Lower leg skin (tissue), 4 donors: ENCODE measurements around the gene CCN5. TPM values are rescaled to one million over a fixed set of nuclear protein-coding genes. Genes with fewer than 3 reads are reported as not detected.

Experiments
- DNase-seq, 2 donors: peaks; one replicate each; pipeline ENCODE4 v3.0.0-alpha.2; 2019; ENCODE audit warnings: low spot score in 2 of 2
- H3K4me3 ChIP-seq: fragments of 200-600 bp; sonication (generic); 2 replicates; pipeline ENCODE4 v1.5.1; 2017; ENCODE audit warnings: mild to moderate bottlenecking, low read depth; ENCODE audit not compliant: poor library complexity, severe bottlenecking
- POLR2A ChIP-seq, 2 donors: fragments of 450-650 bp; IDR thresholded peaks; one replicate each; pipeline ENCODE4 v1.6.1; 2016 to 2017; ENCODE audit warnings: antibody characterized with exemption in 2 of 2, mild to moderate bottlenecking in 1 of 2, moderate library complexity in 1 of 2
- WGBS, 2 donors: methylation state at CpG; one replicate each; pipeline ENCODE4 v1.1.5; 2018; 5-methylcytosine and 5-hydroxymethylcytosine counted together
- intact Hi-C: fragments of 100-400 bp; cut with DNase I; formaldehyde crosslinking; loops from one replicate; pipeline ENCODE4 v1.15.0; 2023; ENCODE audit warnings: low total_unique reads
- total RNA-seq, 4 donors: library from RNA; depleted of rRNA; stranded (reverse); fragments of >200 nt; gene quantifications; one replicate each; pipeline ENCODE4 v1.1.0, GENCODE V29; 2016
- TF ChIP-seq, protein P1 (sequence below), 3 donors: fragments of 450-650 bp; IDR thresholded peaks; one replicate each; pipeline ENCODE4 v1.5.1; 2016; ENCODE audit warnings: antibody characterized with exemption in 3 of 3, mild to moderate bottlenecking in 3 of 3, moderate library complexity in 2 of 3

The CCN5 gene
- total RNA-seq, 4 donors from 2014 or later = 50.8 to 481 (median 81.3) TPM

DNA sequence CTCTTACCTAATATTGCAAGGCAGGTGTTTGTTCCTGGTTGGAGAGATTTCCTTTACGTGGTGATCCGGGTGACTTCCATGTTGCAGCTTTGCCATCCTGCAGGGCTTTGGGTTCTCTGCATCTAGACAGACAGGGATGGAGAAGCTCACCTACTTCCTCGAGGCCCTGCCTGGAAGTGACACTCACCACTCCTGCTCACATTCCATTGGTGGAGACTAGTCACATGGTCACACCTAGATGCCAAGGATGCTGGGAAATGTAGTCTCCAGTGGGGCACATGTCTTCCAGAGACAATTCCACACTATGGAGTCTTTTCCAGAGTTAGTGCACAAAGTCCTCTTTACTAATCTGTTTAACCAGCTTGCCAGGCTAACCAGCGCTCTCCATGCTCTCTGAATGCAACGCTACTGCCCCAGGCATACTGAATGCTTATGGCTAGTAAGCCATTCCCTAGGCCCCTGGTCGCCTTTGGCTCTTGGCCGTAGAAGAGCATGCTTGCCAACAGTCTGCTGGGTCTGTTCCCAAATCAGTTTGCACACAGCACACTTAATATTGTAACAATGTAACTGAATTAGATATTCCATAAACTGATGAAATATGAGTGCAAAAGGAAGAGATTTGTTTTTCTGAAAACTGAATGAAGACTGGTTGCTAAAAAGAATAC is 23.8 kb downstream of the CCN5 start:
- TF ChIP-seq, protein P1, sequence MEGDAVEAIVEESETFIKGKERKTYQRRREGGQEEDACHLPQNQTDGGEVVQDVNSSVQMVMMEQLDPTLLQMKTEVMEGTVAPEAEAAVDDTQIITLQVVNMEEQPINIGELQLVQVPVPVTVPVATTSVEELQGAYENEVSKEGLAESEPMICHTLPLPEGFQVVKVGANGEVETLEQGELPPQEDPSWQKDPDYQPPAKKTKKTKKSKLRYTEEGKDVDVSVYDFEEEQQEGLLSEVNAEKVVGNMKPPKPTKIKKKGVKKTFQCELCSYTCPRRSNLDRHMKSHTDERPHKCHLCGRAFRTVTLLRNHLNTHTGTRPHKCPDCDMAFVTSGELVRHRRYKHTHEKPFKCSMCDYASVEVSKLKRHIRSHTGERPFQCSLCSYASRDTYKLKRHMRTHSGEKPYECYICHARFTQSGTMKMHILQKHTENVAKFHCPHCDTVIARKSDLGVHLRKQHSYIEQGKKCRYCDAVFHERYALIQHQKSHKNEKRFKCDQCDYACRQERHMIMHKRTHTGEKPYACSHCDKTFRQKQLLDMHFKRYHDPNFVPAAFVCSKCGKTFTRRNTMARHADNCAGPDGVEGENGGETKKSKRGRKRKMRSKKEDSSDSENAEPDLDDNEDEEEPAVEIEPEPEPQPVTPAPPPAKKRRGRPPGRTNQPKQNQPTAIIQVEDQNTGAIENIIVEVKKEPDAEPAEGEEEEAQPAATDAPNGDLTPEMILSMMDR (IDR thresholded peaks at IDR 0.05) = no peak
- TF ChIP-seq POLR2A (IDR thresholded peaks at IDR 0.05) = no peak
- intact Hi-C loops = no loop called here
- 66 to 69% methylated on average over 7 of the region's 7 CpGs for WGBS, 2 donors
- no peak overlapping the region for H3K4me3 ChIP-seq
- peak in 1 of 2 donors; percentile 53 for DNase-seq

DNA sequence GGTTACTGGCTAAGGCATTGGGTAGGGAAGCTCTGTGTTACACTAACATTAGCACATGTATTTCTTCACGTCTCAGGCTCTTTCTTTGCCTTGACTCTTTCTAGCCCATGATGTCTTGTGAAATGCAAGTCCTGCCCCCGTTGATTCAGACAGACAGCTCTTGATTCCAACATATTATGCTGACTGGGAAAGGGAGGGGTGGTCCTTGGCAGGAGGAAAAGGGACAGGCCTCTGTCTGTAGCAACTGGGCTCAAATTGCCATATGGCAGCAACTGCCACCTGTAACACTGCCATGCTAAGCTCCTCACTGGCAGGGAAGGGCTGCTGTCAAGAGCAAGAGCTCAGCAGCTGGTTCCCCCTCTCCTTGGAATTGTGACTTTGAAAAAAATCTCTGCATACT is 24.8 kb downstream of the CCN5 start:
- no peak for DNase-seq
- 65 to 71% methylated on average over 2 of the region's 2 CpGs for WGBS, 2 donors
- no peak overlapping the region for H3K4me3 ChIP-seq
- intact Hi-C loops = no loop called here
- TF ChIP-seq POLR2A (IDR thresholded peaks at IDR 0.05) = no peak
- TF ChIP-seq, protein P1 (IDR thresholded peaks at IDR 0.05) = no peak

DNA sequence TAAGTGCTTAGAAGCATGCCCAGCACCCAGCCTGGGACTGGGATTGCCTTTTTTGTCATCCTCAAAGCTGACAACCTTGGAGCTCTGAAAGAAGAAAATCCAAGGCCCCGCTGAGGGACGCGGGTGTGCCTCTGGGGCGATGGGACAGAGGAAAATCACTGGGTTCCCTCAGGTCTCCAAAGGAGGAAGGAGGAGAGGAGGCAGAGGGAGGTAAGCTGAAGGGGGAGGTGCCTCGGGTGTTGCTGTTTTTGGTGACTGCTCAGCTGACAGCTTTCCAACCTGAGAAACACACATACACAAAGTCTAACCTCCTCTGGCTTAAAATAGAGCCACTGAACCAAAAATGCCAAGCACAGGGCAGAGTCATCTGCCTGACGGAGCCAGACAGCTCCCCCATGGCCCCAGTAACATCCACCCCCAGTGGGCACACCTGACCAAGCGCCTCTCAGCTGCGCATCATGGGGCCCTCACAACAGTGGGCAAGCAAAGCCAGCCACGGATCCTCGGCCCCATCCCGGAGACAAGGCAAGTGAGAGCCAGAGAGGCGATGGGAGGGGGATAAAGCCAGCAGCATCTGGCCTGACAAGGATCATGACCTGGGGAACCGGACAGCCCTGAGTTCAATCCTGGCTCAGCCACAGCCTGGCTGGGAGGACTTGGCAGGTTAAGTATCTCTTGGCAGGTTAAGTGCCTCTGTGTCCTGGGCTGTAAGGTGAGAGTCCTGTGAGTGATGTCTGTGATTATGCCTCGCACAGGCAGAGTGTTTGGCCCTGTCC is 27.3 kb downstream of the CCN5 start:
- H3K4me3 ChIP-seq = no peak overlapping the region
- 76 to 79% methylated on average over 13 to 14 of the region's 14 CpGs for WGBS, 2 donors
- no peak for TF ChIP-seq POLR2A (IDR thresholded peaks at IDR 0.05)
- TF ChIP-seq, protein P1 (IDR thresholded peaks at IDR 0.05) = no peak
- intact Hi-C loops = no loop called here
- no peak for DNase-seq

DNA sequence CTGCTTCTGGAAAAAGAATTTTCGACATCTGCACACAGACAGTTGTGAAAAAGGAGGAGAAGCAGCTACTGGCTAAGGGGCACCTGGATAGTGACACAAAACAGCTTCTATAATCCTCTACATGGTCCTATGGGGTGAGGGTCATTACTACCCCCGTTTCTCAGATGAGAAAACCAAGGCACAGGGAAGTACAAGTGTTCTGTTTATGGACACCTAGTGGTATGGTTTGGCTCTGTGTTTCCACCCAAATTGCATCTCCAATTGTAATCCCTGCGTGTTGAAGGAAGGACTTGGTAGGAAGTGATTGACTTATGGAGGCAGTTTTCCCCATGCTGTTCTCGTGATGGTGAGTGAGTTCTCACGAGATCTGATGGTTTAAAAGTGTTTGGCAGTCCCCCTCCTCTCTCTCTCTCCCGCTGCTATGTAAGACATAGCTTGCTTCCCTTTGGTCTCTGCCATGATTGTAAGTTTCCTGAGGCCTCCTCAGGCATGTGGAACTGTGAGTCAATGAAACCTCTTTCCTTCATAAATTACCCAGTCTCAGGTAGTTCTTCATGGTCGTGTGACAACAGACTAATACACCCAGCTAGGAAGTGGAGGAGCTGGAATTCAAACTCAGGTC is 28.0 kb downstream of the CCN5 start:
- DNase-seq = no peak
- TF ChIP-seq, protein P1 (IDR thresholded peaks at IDR 0.05) = no peak
- no peak for TF ChIP-seq POLR2A (IDR thresholded peaks at IDR 0.05)
- intact Hi-C loops = no loop called here
- no peak overlapping the region for H3K4me3 ChIP-seq
- 71 to 75% methylated on average over 7 of the region's 7 CpGs for WGBS, 2 donors

DNA sequence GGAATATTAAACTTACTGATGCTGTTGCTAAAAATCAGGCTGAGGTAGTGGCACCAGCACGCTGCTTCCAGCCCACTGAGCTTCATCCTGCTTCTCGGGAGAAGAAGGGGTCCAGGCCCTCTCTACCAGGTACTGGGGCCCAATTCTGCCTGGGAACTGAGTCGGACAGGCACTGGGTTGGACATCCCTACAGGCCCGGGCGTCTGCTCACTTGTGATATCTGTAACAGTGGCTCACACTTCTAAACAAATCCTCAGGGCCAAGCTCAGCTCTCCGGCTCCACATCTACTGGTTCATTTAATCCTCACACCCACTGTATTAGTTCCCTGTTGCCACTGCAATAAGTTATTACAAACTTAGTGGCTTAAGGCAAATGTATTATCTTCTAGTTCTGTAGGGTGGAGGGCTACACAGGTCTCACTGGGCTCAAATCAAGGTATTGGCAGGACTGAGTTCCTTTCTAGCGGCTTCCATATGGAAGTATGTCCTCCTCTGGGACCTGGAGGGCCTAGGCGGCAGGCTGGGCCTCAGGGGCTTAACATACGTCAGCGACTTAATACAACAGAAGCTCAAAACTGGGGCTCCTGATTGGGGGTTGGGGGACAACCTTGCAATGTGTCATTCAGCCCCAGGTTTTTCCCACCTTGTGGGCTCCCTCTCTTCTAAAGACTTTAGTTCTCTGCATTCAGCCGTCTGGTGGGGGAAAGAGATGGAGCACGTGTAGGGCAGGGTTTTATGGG is 28.9 kb downstream of the CCN5 start:
- no peak overlapping the region for H3K4me3 ChIP-seq
- 94 to 97% methylated on average over 12 of the region's 12 CpGs for WGBS, 2 donors
- TF ChIP-seq, protein P1 (IDR thresholded peaks at IDR 0.05) = no peak
- TF ChIP-seq POLR2A (IDR thresholded peaks at IDR 0.05) = no peak

More for the DNA sequence above, 28.9 kb downstream of the CCN5 start:
- intact Hi-C loops = no loop called here
- DNase-seq = no peak
